Effector CD4-positive, alpha-beta T cell (primary cell): Measurements from ENCODE around the gene TSEN34.
"Not testable (repeated sequence)": the region's sequence is repeated elsewhere in the genome, so short reads cannot be mapped to it uniquely, and the experiment has no call there.

ENCODE experiments used
- DNase-seq: peaks from one replicate; pipeline ENCODE4 v3.0.0-alpha.2; 2020

The TSEN34 gene

DNA sequence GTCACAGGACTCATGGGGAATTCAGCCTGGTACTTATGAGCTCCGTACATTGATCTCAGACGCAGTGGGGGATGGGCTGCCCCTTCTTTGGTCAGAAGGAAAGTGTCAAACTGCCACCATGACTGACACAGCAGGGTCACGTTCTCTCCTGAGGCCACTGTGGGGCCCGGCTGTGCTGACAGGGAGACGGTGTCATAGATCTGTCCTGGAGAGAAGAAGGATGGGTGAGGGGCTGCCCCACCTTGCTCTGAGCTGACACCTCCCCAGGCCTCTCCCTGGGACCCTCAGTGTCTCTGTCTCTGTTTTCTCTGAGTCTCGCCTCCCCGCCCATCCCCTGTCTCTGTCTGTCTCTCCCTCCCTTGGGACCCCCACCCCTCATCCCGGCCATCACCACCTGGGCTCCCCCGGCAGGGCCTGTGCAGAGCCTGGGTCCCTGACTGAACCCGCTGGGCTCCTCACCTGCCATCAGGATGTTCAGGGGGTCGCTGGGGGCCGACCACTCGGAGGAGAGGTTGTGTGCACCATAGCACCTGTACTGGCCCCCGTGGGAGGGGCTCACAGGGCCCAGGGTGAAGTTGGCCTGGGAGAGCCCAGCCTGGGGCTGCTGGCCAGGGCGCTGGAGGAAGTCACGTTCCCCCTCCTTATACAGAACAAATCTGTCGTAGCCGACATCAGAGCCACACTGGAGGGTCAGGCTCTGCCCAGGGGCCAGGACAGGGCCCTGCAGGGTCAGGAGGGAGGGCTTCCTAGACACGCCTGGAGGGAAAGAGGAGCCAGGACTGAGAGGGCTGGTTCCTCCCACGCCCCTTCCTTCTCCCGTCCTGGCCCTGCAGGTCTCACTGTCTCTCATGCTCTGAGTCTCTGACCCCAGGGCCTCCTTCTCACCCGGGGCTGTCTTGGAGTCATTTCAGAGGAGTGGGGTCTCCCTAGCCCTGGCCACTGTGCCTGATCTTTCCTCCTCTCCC, 49.5 kb downstream of the TSEN34 start:
- DNase-seq: not testable (repeated sequence)

DNA sequence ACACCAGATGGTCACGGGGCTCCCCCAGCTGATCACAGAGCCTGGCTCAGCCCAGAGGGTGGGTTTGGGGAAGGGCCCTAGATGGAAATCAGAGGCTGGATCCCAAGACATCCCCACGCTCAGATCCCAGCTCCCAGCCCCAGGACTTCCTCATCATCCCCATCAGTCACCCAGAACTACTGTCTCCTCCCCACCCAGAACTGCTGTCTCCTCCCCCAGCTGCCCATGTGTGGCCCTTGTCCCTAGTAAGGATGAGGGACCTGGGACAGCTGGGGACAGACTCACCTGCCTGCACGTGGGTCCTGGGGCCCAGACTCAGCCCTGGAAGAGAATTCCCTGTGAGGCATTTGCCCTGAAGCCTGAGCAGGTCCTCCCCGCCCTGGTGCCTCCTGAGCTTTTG, 51.1 kb downstream of the TSEN34 start:
- not testable (repeated sequence) for DNase-seq

DNA sequence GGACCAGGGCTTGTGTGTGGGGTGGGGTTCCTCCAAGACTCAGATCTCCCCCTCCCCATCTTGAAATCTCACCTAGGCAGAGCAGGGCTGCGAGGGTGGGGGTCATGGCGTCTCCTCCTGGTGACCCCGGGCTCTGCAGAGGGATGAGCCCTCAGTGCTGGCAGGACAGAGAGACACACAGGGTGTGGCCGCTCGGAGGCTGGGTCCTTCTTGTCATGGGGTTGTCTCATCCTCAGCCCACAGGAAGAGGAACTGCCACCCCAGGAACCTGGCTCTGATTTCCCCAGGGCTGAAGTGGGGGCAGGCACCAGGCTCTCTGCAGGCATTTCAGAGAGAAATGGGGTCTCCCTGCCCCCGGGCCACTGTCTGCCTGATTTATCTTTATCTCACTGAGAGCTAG, 51.5 kb downstream of the TSEN34 start, which contains the start of gene LILRA6:
Gene LILRA6, minus strand, starts transcription at position 145 of the 400 bp plus-strand sequence.
- DNase-seq: not testable (repeated sequence)

DNA sequence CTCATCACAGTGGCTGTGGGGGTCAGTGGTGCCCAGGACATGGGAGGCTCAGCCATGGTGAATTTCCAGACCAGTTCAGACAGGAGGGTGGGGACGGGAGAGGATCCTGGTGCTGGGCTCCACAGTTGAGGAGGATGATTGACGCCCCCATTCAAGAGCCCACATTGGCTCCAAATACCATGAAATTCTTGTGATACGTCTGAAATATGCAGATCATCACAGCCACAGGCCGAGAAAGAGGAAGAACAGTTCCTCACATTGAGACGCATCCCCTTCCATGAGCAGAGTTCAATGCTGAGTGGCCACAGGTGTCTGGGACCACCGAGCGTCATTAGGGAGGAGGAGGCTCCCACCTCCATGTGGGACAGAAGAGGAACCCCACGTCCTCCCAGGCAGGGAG, 52.7 kb downstream of the TSEN34 start:
- not testable (repeated sequence) for DNase-seq
